Testis (tissue), 2 donors: ENCODE measurements around the gene SPINT3.

Source experiments
- CTCF ChIP-seq, 3 experiments: fragments of 450-650 bp in 2 of 3; fragments of 200-600 bp in 1 of 3; sonication (generic) in 1 of 3; IDR thresholded peaks; one replicate each; pipeline ENCODE4 v1.5.1; 2016 to 2019; ENCODE audit warnings: antibody characterized with exemption in 3 of 3, mild to moderate bottlenecking in 2 of 3, moderate library complexity in 1 of 3
- POLR2A ChIP-seq: fragments of 450-650 bp; IDR thresholded peaks from one replicate; pipeline ENCODE4 v1.6.1; 2017; ENCODE audit warnings: antibody characterized with exemption, mild to moderate bottlenecking, moderate library complexity

- TF ChIP-seq CTCF (IDR thresholded peaks at IDR 0.05): no peak
- no peak for TF ChIP-seq POLR2A
These were observed 17.4 kb downstream of the SPINT3 start for GRCh38 chr20:45497971-45498494.
